GOT3 (cell line): ENCODE data around the gene SFXN1.
A peak's percentile ranks its signal among the peaks of the same experiment; 100 is the strongest.
"Not testable (repeated sequence)": the region's sequence is repeated elsewhere in the genome, so short reads cannot be mapped to it uniquely, and the experiment has no call there.

ENCODE experiments used
- DNase-seq: peaks from one replicate; lab custom pipeline; 2025; ENCODE audit warnings: mixed read lengths; lab: John Stamatoyannopoulos, UW

Gene SFXN1

GRCh38 chr5:175478384-175479124 is at the start of gene SFXN1:
TSS of gene SFXN1 (plus strand) at chr5:175478560. CDS start at chr5:175492104, 13,544 bp downstream.
- DNase-seq, result peak; percentile 59

GRCh38 chr5:175434800-175435199 is 43.6 kb upstream of the SFXN1 start:
- no peak for DNase-seq

- DNase-seq, result no peak
These were observed 42.0 kb upstream of the SFXN1 start for GRCh38 chr5:175436359-175436758.

GRCh38 chr5:175438234-175438857 is 40.0 kb upstream of the SFXN1 start:
- no peak for DNase-seq

GRCh38 chr5:175443514-175444059 is 34.8 kb upstream of the SFXN1 start:
- DNase-seq, result no peak

GRCh38 chr5:175444060-175444904 is 34.1 kb upstream of the SFXN1 start, which contains the start of gene DRD1:
TSS of gene DRD1 (minus strand) at chr5:175444182. CDS start at chr5:175443099, 1,083 bp downstream.
- no peak for DNase-seq

GRCh38 chr5:175444905-175445456 is 33.4 kb upstream of the SFXN1 start:
- DNase-seq, result no peak

GRCh38 chr5:175446378-175446777 is 32.0 kb upstream of the SFXN1 start:
- not testable (repeated sequence) for DNase-seq

- no peak for DNase-seq
These were observed 30.8 kb upstream of the SFXN1 start for GRCh38 chr5:175447571-175447970.

- no peak for DNase-seq
These were observed 30.1 kb upstream of the SFXN1 start for GRCh38 chr5:175448276-175448675.

GRCh38 chr5:175452166-175452565 is 26.2 kb upstream of the SFXN1 start:
- DNase-seq, result no peak

GRCh38 chr5:175454338-175454737 is 24.0 kb upstream of the SFXN1 start:
- not testable (repeated sequence) for DNase-seq

- no peak for DNase-seq
These were observed 22.1 kb upstream of the SFXN1 start for GRCh38 chr5:175456105-175456742.

- DNase-seq, result no peak
These were observed 20.9 kb upstream of the SFXN1 start for GRCh38 chr5:175457466-175457865.

GRCh38 chr5:175460126-175460525 is 18.2 kb upstream of the SFXN1 start:
- no peak for DNase-seq

GRCh38 chr5:175460552-175460951 is 17.8 kb upstream of the SFXN1 start:
- no peak for DNase-seq

- DNase-seq, result no peak
These were observed 17.0 kb upstream of the SFXN1 start for GRCh38 chr5:175461370-175461769.

GRCh38 chr5:175463641-175464040 is 14.7 kb upstream of the SFXN1 start:
- no peak for DNase-seq

GRCh38 chr5:175464074-175464941 is 14.1 kb upstream of the SFXN1 start:
- no peak for DNase-seq

- DNase-seq, result no peak
These were observed 13.5 kb upstream of the SFXN1 start for GRCh38 chr5:175464942-175465233.

- no peak for DNase-seq
These were observed 13.1 kb upstream of the SFXN1 start for GRCh38 chr5:175465282-175465681.
